DND-41 (cell line): ENCODE results near the gene APMAP.

Experiments
- ATAC-seq: fragments of 200-7000 bp; cut with Tn5 transposase; 3 replicates; pipeline ENCODE4 v1.9.1; 2021; ENCODE audit warnings: low read depth; ENCODE audit not compliant: insufficient read depth
- DNase-seq: peaks from one replicate; pipeline ENCODE4 v3.0.0-alpha.2; 2020
- H2AFZ ChIP-seq: 2 replicates; pipeline ENCODE4 v1.6.0; 2012; ENCODE audit warnings: low read depth, low read length
- H3K27ac ChIP-seq: 2 replicates; pipeline ENCODE4 v1.5.1; 2012; ENCODE audit warnings: low read length, inconsistent platforms
- H3K27me3 ChIP-seq: fragments of 200-600 bp; sonication (generic); 2 replicates; pipeline ENCODE4 v1.6.0; 2012; ENCODE audit warnings: low read length, mild to moderate bottlenecking, inconsistent platforms; ENCODE audit not compliant: insufficient read depth, poor library complexity
- H3K36me3 ChIP-seq: 2 replicates; pipeline ENCODE4 v1.5.1; 2012; ENCODE audit warnings: low read length, inconsistent platforms; ENCODE audit not compliant: insufficient read depth
- H3K4me1 ChIP-seq: 2 replicates; pipeline ENCODE4 v1.5.1; 2012; ENCODE audit warnings: mild to moderate bottlenecking, low read length; ENCODE audit not compliant: insufficient read depth
- H3K4me2 ChIP-seq: 2 replicates; pipeline ENCODE4 v1.6.0; 2012; ENCODE audit warnings: mild to moderate bottlenecking, moderate library complexity, low read length, inconsistent platforms; ENCODE audit not compliant: insufficient read depth
- H3K4me3 ChIP-seq, 2 experiments: fragments of 200-600 bp in 1 of 2; shearing (Covaris generic) in 1 of 2; 2 replicates each; pipeline ENCODE4 v1.5.1; 2012 to 2016; ENCODE audit warnings: inconsistent platforms in 2 of 2, low read length in 2 of 2, mild to moderate bottlenecking in 2 of 2, low read depth in 1 of 2, moderate library complexity in 1 of 2
- H3K79me2 ChIP-seq: 2 replicates; pipeline ENCODE4 v1.6.0; 2012; ENCODE audit warnings: low read length, inconsistent platforms; ENCODE audit not compliant: insufficient read depth
- H3K9ac ChIP-seq: 2 replicates; pipeline ENCODE4 v1.6.0; 2012; ENCODE audit warnings: low read depth, mild to moderate bottlenecking, inconsistent platforms, low read length, moderate library complexity
- H3K9me3 ChIP-seq: 2 replicates; pipeline ENCODE4 v1.5.1; 2012; ENCODE audit warnings: low read length, moderate library complexity, mild to moderate bottlenecking, inconsistent platforms; ENCODE audit not compliant: insufficient read depth, severe bottlenecking
- H4K20me1 ChIP-seq: 2 replicates; pipeline ENCODE4 v1.6.0; 2012; ENCODE audit warnings: low read length; ENCODE audit not compliant: insufficient read depth
- CTCF ChIP-seq: IDR thresholded peaks from 2 replicates; pipeline ENCODE4 v1.5.1; 2012; ENCODE audit warnings: borderline replicate concordance, low read length, moderate library complexity, mild to moderate bottlenecking; ENCODE audit not compliant: poor library complexity, severe bottlenecking; ENCODE audit errors: extremely low read depth
- EZH2 ChIP-seq: IDR thresholded peaks from 3 replicates; pipeline ENCODE4 v1.6.1; 2012; ENCODE audit warnings: borderline replicate concordance, low read depth, mild to moderate bottlenecking, moderate library complexity, low read length, inconsistent platforms; ENCODE audit not compliant: severe bottlenecking

The APMAP gene

GRCh38 chr20:24971376-24972101 lies 21.0 kb downstream of the APMAP start:
- TF ChIP-seq EZH2 (no peak), CTCF (no peak)
- peak; percentile 2 for DNase-seq

DNA sequence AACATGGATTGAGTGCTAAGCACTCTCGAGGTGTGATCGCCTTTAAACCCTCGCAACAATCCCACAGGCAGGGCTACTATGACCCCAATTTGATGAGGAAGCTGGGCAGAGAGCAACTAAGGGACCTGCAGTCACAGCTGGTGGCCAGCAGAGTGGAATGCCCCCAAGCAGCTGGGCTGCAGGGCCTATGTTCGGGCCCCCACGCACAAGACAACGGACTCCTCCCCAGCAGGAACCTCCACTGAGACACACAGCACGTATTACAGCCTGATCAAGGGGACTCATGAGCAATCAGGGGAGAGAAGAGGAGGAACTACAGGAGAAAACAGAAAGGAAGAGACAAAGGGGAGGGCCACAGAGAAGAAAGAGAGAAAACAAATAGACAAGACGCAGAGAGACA lies 21.8 kb downstream of the APMAP start:
- Histone ChIP-seq H3K36me3 (peaks cover 85% of the 10 kb centered on the region), H3K9ac (no peak overlapping the region), H3K4me1 (no peaks in the 10 kb centered on the region), H3K27me3 (no peaks in the 10 kb centered on the region), H4K20me1 (peaks cover 3% of the 10 kb centered on the region; the same call in 1 of the 2 replicates), H3K9me3 (no peaks in the 10 kb centered on the region), H3K4me3 (no peak overlapping the region), H2AFZ (no peak overlapping the region), H3K79me2 (no peaks in the 10 kb centered on the region; the same call in 1 of the 2 replicates), H3K27ac (no peak overlapping the region), H3K4me2 (no peak overlapping the region)
- ATAC-seq (no peak), DNase-seq (peak; percentile 2)
- TF ChIP-seq CTCF (no peak), EZH2 (no peak)

More at GRCh38 chr20:24971376-24972101, 21.0 kb downstream of the APMAP start:
- Histone ChIP-seq H2AFZ (no peak overlapping the region), H3K4me3 (no peak overlapping the region), H4K20me1 (peaks cover 3% of the 10 kb centered on the region; the same call in 1 of the 2 replicates), H3K27me3 (no peaks in the 10 kb centered on the region), H3K27ac (no peak overlapping the region), H3K36me3 (peaks cover 85% of the 10 kb centered on the region), H3K9me3 (no peaks in the 10 kb centered on the region), H3K4me1 (no peaks in the 10 kb centered on the region), H3K9ac (no peak overlapping the region), H3K79me2 (peaks cover 2% of the 10 kb centered on the region; the same call in 1 of the 2 replicates), H3K4me2 (no peak overlapping the region)
- ATAC-seq = no peak

DNA sequence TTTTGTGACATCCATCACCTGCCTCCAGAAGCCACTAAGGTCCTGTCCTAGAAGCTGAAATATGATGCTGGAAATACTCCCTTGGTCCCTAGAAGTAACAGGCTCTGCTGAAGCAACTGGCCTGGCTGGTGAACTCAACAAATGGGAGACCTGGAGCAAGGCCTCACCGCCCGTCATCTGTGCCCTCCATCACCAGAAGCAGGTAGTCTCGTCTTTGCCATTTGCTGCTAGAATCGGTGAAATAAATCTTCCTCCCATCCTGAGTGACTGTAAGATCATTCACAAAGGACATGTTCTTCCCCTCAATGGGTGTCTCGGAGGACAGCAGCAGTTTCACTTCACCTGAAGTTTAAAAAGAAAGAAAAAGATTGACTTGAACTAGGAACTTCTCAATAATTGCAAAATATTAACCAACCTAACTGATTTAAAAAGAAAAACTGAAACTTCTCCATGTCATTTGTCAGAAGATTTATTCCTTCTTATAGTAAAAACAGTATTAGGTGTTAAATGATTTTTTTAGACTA lies 22.5 kb downstream of the APMAP start:
- Histone ChIP-seq H3K27ac (no peak overlapping the region), H4K20me1 (peaks cover 7% of the 10 kb centered on the region; the same call in 1 of the 2 replicates), H3K36me3 (peaks cover 89% of the 10 kb centered on the region), H3K9me3 (no peaks in the 10 kb centered on the region), H3K4me2 (no peak overlapping the region), H3K9ac (no peak overlapping the region), H3K4me1 (no peaks in the 10 kb centered on the region), H3K79me2 (no peaks in the 10 kb centered on the region; the same call in 1 of the 2 replicates), H3K4me3 (no peak overlapping the region), H2AFZ (no peak overlapping the region), H3K27me3 (no peaks in the 10 kb centered on the region)
- DNase-seq (peak; percentile 1), ATAC-seq (no peak)
- TF ChIP-seq EZH2 = no peak
- TF ChIP-seq CTCF = no peak
